PC-3 (cell line): ENCODE data around the gene SF3A2. TPM values are rescaled to one million over a fixed set of nuclear protein-coding genes. Genes with fewer than 3 reads are reported as not detected.

Source experiments
- ATAC-seq: fragments of 200-7000 bp; cut with Tn5 transposase; 2 replicates; pipeline ENCODE4 v1.9.1; 2020; ENCODE audit warnings: mild to moderate bottlenecking, moderate library complexity
- BruUV-seq: library from RNA; stranded (reverse); fragments of 400-500 nt; replicated peaks from 2 replicates; lab custom pipeline; 2021; lab: Mats Ljungman, UMichigan
- CTCF ChIA-PET: fragments of 300-600 bp; sonication (Branson Sonifier 250); formaldehyde crosslinking; loops from one replicate; lab custom pipeline; 2022; ENCODE audit warnings: antibody characterized with exemption; lab: Charles Lee
- POLR2A ChIA-PET: fragments of 300-600 bp; sonication (Branson Sonifier 250); formaldehyde crosslinking; loops from one replicate; lab custom pipeline; 2022; ENCODE audit warnings: antibody characterized with exemption; ENCODE audit not compliant: unreplicated experiment; lab: Charles Lee
- DNase-seq: peaks from one replicate; pipeline ENCODE4 v3.0.0-alpha.2; 2015
- H2AFZ ChIP-seq: fragments of 300-600 bp; sonication (generic); 2 replicates; pipeline ENCODE4 v1.6.0; 2016; ENCODE audit warnings: antibody characterized with exemption, low read length
- H3F3A ChIP-seq: fragments of 300-600 bp; sonication (generic); one replicate; pipeline ENCODE4 v1.6.0; 2017; ENCODE audit warnings: antibody characterized with exemption, low read length, control low read depth, mild to moderate bottlenecking; ENCODE audit not compliant: unreplicated experiment
- H3K27ac ChIP-seq: fragments of 300-600 bp; sonication (generic); 2 replicates; pipeline ENCODE4 v1.5.1; 2016; ENCODE audit warnings: mild to moderate bottlenecking, low read length
- H3K27me3 ChIP-seq: fragments of 300-600 bp; sonication (generic); 2 replicates; pipeline ENCODE4 v1.6.1; 2016; ENCODE audit warnings: low read length, mixed read lengths
- H3K36me3 ChIP-seq: fragments of 300-600 bp; sonication (generic); 2 replicates; pipeline ENCODE4 v1.6.1; 2016; ENCODE audit warnings: low read depth, mixed run types, low read length, mixed read lengths
- H3K4me1 ChIP-seq: fragments of 300-600 bp; sonication (generic); 2 replicates; pipeline ENCODE4 v1.5.1; 2016; ENCODE audit warnings: low read length; ENCODE audit not compliant: insufficient read depth
- H3K4me2 ChIP-seq: fragments of 300-600 bp; sonication (generic); 2 replicates; pipeline ENCODE4 v1.6.0; 2016; ENCODE audit warnings: low read length
- H3K4me3 ChIP-seq: fragments of 300-600 bp; sonication (generic); 2 replicates; pipeline ENCODE4 v1.5.1; 2016; ENCODE audit warnings: mild to moderate bottlenecking, low read length, mixed read lengths
- H3K79me2 ChIP-seq: fragments of 300-600 bp; sonication (generic); 2 replicates; pipeline ENCODE4 v1.6.1; 2017; ENCODE audit warnings: low read length, mixed read lengths
- H3K9ac ChIP-seq: fragments of 300-600 bp; sonication (generic); 2 replicates; pipeline ENCODE4 v1.6.0; 2016; ENCODE audit warnings: mild to moderate bottlenecking, low read length
- H3K9me2 ChIP-seq: fragments of 300-600 bp; sonication (generic); replicated peaks from 2 replicates; pipeline ENCODE4 v1.6.1; 2016; ENCODE audit warnings: mixed run types, low read length, mixed read lengths
- H3K9me3 ChIP-seq: fragments of 300-600 bp; sonication (generic); 2 replicates; pipeline ENCODE4 v1.6.1; 2016; ENCODE audit warnings: low read length, mixed read lengths
- H4K20me1 ChIP-seq: fragments of 300-600 bp; sonication (generic); 2 replicates; pipeline ENCODE4 v1.6.1; 2016; ENCODE audit warnings: low read length, mixed read lengths
- EZH2 ChIP-seq: fragments of 300-600 bp; sonication (generic); IDR thresholded peaks from one replicate; pipeline ENCODE4 v1.6.1; 2017; ENCODE audit warnings: antibody characterized with exemption, mild to moderate bottlenecking, low read length; ENCODE audit not compliant: unreplicated experiment
- EZH2phosphoT487 ChIP-seq: fragments of 300-600 bp; sonication (generic); IDR thresholded peaks from 2 replicates; pipeline ENCODE4 v1.6.1; 2018; ENCODE audit warnings: mild to moderate bottlenecking, antibody characterized with exemption, low read length, borderline replicate concordance
- intact Hi-C: fragments of 100-400 bp; cut with micrococcal nuclease; formaldehyde crosslinking; loops from 2 replicates; pipeline ENCODE4 v1.9.0; 2023
- total RNA-seq: library from RNA; depleted of rRNA; stranded (reverse); fragments of >200 nt; gene quantifications from 2 replicates; pipeline ENCODE4 v1.2.3, GENCODE V29; 2014
- TF ChIP-seq, protein P1 (sequence below): fragments of 300-600 bp; sonication (generic); conservative IDR thresholded peaks from 2 replicates; pipeline ENCODE4 v1.5.1; 2017; ENCODE audit warnings: antibody characterized with exemption, low read depth, mild to moderate bottlenecking, low read length

Gene SF3A2
- total RNA-seq, 1 experiment from 2014 or later = 55.5 TPM

DNA sequence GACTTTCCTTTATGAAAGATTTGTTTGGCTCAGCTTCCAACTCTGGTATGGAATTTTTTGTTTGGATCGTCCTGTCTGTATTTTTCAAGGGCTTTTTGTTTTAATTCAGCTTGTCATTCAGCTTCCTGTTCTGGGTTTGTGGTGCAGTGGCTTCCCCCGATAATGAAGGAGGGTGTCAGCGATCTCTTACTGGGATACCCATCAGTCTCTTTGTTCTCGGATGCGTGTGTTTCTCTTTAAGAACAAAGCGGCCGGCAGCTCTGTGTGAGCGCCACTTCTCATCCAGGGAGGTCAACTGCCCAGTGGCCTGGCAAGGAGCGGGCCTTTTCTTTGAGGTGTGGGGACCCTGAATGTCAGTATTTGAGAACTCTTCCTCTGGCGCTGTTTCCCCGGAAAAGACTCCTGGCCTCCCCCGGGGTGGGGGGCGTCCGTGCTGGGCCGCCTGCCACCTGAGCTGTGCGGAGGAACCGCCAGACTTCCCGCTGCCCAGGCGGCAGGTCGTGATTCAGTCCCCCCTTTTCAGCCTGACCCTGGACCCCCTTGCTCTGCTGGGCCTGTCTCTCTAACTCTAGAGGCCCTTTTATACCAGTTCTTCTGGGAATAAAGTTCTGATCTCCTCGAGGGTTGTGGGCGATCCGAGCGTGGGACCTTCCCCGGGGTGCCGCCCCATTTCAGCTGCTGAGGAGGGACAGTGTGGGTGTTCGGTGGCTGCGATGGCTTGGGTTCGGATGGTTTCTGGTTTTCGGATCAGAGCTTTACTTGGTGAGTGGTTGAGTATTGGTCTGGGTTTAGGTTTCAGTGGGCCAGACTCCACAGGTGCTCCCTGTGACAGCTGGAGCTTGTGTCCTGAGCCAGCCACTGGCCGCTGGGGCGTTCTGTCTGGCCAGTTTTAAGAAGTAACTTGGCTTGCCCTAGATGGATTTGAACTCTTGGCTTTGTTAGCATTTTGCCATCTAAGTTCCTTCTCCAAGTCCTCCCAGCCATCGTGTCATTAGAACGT lies 3.4 kb downstream of the SF3A2 start:
- CTCF ChIA-PET = interaction anchor here (0.7 kb wide), 1 partner anchor 93 kb away, joined by 13 read pairs; no protein-coding TSS in a partner anchor
- H3K4me2 ChIP-seq = peak overlapping the region; percentile 92
- H3K36me3 ChIP-seq = peaks cover 8% of the 10 kb centered on the region
- H3F3A ChIP-seq = no peaks in the 10 kb centered on the region
- H3K79me2 ChIP-seq = peaks cover 85% of the 10 kb centered on the region
- H3K27me3 ChIP-seq = no peaks in the 10 kb centered on the region
- H4K20me1 ChIP-seq = peaks cover 62% of the 10 kb centered on the region
- no TSS peak for BruUV-seq
- no peak for ATAC-seq
- H3K9me2 ChIP-seq = no peaks in the 10 kb centered on the region
- H3K9me3 ChIP-seq = no peaks in the 10 kb centered on the region
- H2AFZ ChIP-seq = no peak overlapping the region
- no peak overlapping the region for H3K27ac ChIP-seq
- TF ChIP-seq, protein P1, sequence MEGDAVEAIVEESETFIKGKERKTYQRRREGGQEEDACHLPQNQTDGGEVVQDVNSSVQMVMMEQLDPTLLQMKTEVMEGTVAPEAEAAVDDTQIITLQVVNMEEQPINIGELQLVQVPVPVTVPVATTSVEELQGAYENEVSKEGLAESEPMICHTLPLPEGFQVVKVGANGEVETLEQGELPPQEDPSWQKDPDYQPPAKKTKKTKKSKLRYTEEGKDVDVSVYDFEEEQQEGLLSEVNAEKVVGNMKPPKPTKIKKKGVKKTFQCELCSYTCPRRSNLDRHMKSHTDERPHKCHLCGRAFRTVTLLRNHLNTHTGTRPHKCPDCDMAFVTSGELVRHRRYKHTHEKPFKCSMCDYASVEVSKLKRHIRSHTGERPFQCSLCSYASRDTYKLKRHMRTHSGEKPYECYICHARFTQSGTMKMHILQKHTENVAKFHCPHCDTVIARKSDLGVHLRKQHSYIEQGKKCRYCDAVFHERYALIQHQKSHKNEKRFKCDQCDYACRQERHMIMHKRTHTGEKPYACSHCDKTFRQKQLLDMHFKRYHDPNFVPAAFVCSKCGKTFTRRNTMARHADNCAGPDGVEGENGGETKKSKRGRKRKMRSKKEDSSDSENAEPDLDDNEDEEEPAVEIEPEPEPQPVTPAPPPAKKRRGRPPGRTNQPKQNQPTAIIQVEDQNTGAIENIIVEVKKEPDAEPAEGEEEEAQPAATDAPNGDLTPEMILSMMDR = no peak
- TF ChIP-seq EZH2phosphoT487 = no peak
- TF ChIP-seq EZH2 = no peak
- DNase-seq = no peak
- intact Hi-C loops = loop anchor here (5.0 to 10.0 kb wide), 2 partner anchors 73 to 75 kb away; no protein-coding TSS in a partner anchor
- peak overlapping the region; percentile 98 for H3K4me3 ChIP-seq
- peaks cover 31% of the 10 kb centered on the region for H3K4me1 ChIP-seq
- POLR2A ChIA-PET = no interaction called here
- H3K9ac ChIP-seq = peak overlapping the region; percentile 99

DNA sequence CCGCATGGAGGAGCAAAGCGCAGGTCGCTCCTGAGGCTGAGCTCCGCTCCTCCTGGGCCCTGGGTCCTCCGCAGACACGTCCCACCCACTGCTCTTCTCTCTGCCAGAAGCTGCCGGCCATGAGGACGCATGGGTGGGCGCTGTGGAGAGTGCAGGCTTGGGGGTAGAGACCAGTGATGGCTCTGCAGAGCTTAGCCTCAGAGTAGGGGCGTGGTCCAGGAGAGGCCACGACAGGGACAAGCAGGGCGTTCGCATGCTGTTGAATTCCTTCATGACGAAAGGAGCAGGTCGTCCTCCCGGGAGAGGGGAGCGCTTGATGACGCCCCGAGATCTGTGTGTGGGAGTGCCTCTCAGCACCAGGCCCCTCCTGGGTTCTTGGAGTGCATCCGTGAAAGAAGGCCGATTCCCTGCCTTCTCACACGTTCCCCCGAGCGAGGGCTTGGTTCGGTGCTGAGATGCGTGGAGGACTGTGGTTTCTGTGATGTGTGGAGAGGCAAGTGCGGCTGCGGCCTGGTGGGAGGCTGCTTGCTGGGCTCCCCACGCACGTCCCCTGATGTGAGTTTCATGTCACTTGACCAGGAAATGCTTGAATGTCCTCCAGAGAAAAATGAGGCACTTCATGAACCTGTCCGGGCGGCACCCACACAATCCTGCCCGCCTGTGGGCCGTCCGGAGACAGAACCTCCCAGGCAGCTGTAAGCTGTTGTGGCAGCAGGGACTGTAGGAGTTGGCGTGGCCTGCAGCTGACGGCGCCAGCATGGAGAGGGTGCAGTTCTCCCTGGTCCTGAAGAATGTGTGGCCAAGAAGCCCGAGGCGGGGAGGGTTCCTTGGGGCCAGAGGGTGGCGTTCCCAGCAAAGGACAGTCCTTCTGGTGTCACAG lies 4.5 kb downstream of the SF3A2 start:
- TF ChIP-seq, protein P1 = no peak
- TF ChIP-seq EZH2phosphoT487 (no peak), EZH2 (no peak)
- BruUV-seq = no TSS peak
- H3K9ac ChIP-seq = no peak overlapping the region
- DNase-seq (no peak), ATAC-seq (no peak)
- ChIA-PET POLR2A (no interaction called here), CTCF (no interaction called here)
- H3K4me2 ChIP-seq = peak overlapping the region; percentile 92; the same call in 1 of the 2 replicates
- peaks cover 31% of the 10 kb centered on the region for H3K4me1 ChIP-seq
- H4K20me1 ChIP-seq = peaks cover 62% of the 10 kb centered on the region
- no peaks in the 10 kb centered on the region for H3K27me3 ChIP-seq
- peaks cover 10% of the 10 kb centered on the region for H3K36me3 ChIP-seq
- H3F3A ChIP-seq = no peaks in the 10 kb centered on the region
- H3K9me2 ChIP-seq = no peaks in the 10 kb centered on the region
- H3K79me2 ChIP-seq = peaks cover 74% of the 10 kb centered on the region
- intact Hi-C loops = no loop called here
- H3K4me3 ChIP-seq = peak overlapping the region; percentile 98; the same call in 1 of the 2 replicates
- no peak overlapping the region for H2AFZ ChIP-seq
- H3K9me3 ChIP-seq = no peaks in the 10 kb centered on the region
- H3K27ac ChIP-seq = no peak overlapping the region
